HG02610 (cell line): ENCODE results near the gene RPL41.
A peak's percentile ranks its signal among the peaks of the same experiment; 100 is the strongest.
"Not testable (repeated sequence)": the region's sequence is repeated elsewhere in the genome, so short reads cannot be mapped to it uniquely, and the experiment has no call there.

Source experiments
- ATAC-seq: cut with Tn5 transposase; IDR thresholded peaks from one replicate; pipeline ENCODE4 v1.9.1; 2021; ENCODE audit warnings: mild to moderate bottlenecking, moderate library complexity; ENCODE audit not compliant: unreplicated experiment

Gene RPL41

DNA sequence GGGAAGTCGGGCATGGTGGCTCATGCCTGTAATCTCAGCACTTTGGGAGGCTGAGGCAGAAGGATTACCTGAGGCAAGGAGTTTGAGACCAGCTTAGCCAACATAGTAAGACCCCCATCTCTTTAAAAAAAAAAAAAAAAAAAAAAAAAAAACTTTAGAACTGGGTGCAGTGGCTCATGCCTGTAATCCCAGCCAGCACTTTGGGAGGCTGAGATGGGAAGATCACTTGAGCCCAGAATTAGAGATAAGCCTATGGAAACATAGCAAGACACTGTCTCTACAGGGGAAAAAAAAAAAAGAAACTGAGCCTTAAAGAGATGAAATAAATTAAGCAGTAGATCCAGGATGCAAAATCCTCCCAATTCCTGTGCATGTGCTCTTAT is 13.8 kb upstream of the RPL41 start:
- no peak for ATAC-seq

DNA sequence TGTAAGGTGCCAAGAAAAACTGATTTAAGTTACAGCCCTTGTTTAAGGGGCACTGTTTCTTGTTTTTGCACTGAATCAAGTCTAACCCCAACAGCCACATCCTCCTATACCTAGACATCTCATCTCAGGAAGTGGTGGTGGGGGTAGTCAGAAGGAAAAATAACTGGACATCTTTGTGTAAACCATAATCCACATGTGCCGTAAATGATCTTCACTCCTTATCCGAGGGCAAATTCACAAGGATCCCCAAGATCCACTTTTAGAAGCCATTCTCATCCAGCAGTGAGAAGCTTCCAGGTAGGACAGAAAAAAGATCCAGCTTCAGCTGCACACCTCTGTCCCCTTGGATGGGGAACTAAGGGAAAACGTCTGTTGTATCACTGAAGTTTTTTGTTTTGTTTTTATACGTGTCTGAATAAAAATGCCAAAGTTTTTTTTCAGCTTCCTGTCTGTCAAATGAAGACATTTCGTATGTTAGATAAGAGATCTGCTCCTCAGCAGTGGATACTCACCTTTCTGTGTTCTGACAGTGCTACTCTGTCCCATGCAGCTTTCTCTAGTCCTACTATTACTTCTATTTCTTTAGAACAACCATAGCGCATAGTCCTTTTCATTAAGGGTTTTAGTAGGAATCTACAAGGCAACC is 13.2 kb upstream of the RPL41 start:
- ATAC-seq = no peak

DNA sequence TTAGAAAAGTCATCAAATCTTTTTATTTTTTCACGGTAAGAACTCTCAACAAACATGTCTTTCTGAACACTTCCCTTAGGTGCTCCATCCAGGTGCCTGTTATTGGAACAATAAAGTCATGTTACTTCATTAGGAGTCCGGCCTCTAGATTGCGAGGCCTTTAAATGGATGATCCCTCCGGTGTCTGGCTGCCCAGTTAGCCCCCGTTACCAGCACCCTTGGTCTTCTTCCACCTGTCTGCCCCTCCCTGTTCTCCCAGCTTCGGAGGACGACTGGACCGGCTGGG is 12.7 kb upstream of the RPL41 start:
- no peak for ATAC-seq

DNA sequence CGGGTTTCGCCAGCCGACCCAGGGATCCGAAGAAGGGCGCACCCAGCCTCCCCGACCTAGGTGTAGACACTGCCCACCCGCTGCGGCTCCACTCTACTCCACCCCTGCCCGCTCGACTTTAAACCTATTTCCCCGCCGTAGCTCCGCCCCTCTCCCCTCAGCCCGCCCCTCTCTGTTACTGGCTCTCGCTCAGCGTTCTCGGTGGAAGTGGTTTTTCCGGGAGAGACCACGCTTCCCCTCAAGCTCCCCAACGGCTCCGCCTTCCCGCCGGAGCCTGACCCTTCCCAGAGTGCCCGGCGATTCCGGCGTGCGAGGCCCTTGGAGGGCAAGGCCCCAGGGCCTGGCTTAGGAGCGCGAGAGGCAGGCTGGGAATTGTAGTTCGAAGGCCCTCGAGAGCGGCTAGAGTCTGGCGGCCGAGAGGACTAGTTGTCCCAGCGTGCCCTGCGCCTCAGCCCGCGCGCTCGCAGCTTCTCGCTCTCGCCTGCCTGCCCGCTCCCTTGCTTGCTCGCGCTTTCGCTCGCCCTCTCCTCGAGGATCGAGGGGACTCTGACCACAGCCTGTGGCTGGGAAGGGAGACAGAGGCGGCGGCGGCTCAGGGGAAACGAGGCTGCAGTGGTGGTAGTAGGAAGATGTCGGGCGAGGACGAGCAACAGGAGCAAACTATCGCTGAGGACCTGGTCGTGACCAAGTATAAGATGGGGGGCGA is 12.2 kb upstream of the RPL41 start, which contains the start of gene PA2G4:
Gene PA2G4, plus strand, starts transcription at position 451 of the 706 bp plus-strand sequence. Its CDS starts 179 bp downstream, at position 630.
- ATAC-seq = peak; percentile 94

DNA sequence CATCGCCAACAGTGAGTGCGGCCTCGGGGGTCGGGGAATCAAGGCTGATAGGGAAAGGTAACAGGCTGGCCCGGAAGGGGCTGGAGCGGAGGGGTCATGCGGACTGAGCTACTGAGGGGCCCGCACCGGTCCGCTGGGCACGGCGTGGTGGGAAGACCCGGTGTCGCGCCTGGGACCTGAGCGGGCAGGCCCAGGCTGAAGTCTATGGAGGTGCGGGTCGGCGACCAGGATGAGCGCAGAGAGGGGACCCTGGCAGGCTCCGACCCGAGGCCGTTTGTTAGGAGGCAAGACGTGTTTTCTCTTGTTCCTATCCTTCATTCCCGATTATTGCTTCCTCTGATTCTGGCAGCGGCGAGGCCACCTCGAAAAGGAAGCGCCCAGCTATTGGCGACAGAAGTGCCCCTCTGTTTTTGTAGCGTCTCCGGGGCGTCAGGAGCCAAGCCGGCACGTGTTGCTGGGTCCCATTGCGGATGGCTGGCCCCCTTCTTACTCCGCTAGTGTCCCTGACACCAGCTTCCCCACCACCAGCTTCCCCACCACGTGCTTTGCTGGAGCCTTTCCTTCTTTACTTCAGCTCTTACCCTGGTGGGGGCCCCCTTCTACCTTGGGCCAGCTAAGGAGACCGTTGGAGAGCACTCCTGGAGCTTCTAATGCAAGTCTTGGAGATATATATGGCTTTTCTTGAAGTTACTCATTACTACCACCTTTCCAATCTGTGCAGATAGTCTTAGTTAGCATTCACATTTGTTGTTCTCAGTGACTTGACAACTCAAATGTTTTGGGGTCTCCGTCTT is 11.4 kb upstream of the RPL41 start:
- peak; percentile 9 for ATAC-seq

DNA sequence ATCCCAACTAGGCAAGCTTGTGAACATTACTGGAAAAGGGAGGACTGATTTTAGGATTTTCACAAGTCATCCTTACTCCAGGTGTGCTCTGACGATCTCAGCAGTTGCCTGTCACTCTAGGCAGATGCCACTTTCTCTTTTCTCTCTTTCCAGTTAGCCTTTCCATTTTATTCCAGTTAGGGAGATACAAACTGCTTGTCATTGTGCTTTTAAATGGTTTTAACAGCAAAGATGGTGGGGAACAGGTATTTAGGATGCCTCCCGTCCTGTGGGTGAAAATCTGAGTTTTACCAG is 10.9 kb upstream of the RPL41 start:
- ATAC-seq = no peak

DNA sequence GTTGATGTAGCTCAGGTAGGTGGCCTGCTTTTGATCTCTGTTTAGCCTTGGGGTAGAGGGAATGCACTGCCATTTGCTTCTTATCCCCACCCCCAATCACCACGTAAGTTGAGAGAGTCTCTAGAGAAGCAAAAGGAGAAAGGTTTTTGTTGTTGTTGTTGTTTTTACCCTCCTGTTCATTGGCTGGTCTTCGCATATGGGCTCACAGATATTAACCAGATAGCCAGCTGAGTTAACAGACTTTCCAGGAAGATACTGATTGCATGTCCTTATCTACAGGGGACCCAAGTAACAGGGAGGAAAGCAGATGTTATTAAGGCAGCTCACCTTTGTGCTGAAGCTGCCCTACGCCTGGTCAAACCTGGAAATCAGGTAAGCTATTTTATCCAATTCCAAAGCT is 9.2 kb upstream of the RPL41 start:
- no peak for ATAC-seq

DNA sequence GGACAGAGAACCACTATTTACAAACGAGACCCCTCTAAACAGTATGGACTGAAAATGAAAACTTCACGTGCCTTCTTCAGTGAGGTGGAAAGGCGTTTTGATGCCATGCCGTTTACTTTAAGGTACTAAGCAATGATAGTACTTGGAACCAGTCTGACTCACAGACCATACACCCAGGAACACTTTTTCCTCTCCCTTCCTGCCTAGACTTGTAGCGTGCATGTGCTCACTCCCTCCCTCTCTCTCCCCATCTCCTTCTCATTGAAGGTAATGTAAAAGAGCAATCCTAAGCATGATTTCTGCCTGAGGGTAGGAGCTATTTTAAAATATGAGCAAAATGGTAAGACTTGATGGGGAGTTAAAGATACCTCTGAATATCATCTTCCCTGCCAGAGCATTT is 5.9 kb upstream of the RPL41 start:
- ATAC-seq = no peak

DNA sequence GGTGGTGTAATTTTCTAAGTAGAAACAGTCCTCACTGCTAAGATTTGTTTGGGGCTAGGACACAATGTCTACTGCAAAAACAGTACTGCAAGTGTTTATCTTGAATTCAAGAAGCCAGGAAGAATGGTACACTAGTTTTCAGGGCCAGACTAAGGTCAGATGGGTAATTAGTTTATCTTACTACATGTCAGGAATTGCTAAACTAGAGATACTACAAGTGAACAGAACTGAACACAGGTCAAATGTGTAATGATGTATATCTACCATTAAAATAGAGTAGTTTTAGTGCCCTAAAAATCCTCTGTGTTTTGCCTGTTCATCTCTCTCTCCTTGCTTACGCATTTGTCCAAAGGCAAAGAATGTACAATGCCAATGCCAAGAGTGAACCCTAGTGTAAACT is 2.3 kb upstream of the RPL41 start:
- no peak for ATAC-seq

DNA sequence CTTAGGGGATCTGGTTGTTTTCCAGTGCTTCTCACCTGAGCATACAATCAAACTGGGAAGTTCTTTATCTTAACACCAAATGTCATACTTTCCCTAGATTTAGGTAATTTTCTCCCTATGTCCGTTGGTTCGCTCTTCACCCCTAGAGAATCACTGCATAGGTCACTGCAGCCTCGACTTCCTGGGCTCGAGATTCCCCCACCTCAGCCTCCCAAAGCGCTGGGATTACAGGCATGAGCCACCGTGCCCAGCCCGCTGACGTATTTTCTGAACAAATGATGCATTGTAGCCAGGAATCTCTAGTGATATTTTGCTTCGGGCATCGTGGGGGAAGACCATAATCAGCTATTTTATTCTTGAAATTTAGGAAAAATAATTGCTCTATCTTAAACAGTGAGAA is 1.1 kb upstream of the RPL41 start:
- no peak for ATAC-seq

DNA sequence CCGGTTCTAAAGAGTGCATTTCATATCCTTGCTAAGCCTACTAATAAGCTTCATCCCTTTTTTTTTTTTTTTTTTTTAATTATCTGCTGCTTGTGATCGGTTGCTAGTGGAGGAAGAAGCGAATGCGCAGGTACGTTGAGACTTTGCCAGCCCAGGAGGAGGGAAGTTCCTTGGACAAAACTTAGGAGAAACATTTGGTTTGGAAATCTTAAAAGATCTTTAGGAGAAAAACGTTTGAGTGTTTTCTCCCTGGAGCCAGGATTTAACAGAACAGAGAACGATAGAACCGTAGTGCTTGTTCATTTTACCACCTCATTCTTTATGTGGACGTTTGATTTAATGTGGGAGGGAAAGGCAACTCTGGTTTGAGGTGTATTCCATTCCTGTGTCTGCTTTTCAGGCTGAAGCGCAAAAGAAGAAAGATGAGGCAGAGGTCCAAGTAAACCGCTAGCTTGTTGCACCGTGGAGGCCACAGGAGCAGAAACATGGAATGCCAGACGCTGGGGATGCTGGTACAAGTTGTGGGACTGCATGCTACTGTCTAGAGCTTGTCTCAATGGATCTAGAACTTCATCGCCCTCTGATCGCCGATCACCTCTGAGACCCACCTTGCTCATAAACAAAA is 761 bp downstream of the RPL41 start:
- ATAC-seq = not testable (repeated sequence)

DNA sequence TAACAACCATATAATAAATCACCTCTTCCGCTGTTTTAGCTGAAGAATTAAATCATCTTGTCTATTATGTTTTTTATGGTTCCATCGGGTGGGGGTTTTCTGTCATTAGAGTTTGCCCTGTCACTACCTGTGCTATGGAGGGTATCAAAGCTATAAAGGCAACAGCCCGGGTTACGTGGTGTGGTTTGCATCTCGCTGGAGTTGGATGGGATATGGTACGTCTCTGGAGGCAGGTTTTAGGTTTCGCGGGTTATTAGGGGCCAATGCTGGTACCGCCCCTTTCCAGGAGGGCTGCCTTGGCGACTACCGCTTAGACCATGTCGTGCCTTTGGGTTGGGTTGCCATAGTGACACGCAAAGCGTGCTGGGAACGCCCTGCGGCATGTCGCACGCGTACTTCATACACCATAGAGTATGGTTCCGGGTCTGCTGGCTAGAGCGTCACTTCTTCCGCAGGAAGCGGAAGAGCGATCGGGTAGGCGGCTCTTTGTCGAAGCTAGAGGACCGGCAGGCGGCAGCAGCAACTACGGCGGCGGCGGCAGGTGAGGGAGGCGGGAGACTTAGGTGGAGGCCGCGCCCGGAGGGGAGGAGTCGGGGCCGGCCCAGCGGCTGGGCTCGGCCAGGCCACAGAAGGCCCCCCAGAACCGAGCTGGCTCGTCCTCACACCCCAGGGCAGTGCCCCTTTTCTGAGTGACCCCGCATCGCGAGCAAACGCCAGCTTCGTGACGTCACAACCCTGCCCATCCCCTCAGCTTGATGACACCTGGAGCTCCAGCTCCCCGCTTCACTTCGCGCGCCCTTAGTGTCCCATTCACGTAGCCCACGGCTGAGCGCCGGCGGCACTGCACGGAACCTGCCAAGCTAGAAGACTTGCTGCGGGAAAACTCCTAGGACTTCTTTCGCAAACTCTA is 1.6 kb downstream of the RPL41 start, which contains the start of gene ZC3H10:
Gene ZC3H10, plus strand, starts transcription at position 489 of the 910 bp plus-strand sequence. CDS start 2,297 bp downstream, outside the sequence.
- ATAC-seq = peak; percentile 79

DNA sequence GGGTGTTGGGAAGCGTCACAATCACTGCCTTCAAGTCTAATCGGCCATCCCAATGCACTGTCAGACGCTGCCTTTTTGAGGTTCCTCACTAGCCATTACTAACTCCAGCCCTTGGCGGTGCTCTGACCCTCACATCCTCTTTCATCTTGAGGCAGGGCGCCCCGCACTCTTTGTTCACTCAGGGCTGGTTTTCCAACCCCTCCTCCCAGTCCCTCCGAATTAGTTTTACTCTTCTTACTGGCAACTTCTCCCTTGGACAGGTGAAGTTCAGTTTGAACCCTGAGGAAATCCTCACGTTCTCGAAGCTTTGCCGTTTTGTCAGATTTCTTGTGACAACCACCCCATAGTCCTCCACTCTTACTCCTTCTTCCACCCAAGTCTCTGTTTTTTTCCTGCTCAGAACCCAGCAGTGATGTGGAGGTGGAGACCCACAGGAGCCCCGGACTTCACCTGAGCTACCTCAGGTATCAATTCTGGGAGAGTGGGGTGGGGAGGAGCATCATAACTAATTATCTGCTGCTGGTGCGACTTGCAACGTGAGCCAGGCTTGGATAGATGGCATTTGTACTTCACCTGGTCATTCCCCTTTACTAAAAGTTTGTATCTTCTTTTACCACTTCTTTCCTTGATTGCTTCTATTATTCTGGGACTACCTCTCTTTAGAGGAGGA is 2.4 kb downstream of the RPL41 start:
- ATAC-seq = peak; percentile 2

DNA sequence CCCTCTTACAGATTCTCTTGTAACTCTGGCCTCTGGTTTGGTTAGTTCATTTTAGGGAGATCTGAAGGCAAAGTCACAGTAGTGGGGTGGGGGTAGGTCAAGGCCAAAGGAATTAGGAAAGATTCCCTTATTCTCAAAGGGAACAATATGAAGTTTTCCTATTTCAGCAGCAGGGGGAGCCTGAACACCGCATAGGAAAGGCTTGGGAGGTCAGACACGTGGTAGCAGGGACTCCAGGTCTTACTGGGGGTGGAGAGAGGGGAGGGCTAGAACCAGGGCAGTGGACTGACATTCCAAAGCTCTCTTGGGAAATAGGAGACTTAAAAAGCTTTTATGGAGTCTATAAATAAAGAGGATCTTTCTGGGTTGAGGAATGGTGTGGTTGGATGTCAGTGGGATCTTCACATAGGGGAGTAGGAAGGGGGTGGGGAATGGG is 2.9 kb downstream of the RPL41 start:
- no peak for ATAC-seq

DNA sequence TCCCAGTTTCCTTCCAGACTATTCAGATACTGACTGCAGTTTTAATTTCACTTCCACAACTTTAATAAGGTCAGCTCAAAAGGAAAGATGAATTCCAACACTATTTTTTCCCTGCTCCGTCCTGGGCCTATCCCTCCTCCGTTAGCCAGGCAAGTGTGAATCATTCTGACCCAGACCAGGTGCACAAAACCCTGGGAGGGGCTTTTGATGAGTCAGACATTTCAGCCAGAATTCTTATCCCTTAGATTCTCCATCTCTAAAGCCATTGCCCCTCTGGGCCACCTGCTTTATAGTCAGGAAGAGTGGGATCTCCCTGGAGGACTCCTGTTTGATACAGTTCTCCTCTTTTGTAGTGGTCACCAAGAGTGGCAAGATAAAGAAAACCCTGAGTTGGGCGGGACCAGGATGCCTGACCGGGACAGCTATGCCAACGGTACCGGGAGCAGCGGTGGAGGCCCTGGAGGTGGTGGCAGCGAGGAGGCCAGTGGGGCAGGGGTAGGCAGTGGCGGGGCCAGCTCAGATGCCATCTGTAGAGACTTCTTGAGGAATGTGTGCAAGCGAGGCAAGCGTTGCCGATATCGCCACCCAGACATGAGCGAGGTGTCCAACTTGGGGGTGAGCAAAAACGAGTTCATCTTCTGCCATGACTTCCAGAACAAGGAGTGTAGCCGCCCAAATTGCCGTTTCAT is 3.9 kb downstream of the RPL41 start:
- no peak for ATAC-seq

DNA sequence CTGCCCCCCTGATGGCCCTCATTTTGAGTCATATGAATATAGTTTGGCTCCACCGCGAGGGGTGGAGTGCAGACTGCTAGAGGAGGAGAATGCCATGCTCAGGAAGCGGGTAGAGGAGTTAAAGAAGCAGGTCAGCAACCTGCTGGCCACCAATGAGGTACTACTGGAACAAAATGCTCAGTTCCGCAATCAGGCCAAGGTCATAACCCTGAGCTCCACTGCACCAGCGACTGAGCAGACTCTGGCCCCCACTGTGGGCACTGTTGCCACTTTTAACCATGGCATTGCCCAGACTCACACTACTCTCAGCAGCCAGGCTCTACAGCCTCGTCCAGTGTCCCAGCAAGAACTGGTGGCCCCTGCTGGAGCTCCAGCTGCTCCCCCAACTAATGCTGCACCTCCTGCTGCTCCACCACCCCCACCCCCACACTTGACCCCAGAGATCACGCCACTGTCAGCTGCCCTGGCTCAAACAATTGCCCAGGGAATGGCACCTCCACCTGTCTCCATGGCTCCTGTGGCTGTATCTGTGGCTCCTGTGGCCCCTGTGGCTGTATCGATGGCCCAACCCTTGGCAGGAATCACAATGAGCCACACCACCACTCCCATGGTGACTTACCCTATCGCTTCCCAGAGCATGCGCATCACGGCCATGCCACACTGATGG is 4.9 kb downstream of the RPL41 start:
- ATAC-seq = no peak

DNA sequence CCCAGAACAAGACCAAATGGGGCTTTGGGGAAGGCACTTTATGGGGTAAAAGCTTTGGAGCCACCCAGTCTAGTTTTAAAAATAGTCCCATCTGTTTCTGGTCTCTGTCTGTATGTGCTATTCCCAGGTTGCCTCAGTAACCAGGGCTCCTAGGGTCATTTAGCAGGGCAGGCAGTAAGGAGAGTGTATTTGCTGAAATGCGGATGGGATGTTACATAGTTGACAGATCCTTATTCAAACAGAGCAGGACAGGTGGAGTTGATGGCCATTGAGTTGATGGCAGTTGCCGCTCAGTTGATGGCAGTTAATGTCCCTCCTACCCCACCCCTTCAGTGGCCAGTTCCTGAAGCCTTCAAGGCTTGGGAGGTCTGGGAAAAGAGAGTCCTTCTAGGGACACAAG is 6.2 kb downstream of the RPL41 start:
- no peak for ATAC-seq

DNA sequence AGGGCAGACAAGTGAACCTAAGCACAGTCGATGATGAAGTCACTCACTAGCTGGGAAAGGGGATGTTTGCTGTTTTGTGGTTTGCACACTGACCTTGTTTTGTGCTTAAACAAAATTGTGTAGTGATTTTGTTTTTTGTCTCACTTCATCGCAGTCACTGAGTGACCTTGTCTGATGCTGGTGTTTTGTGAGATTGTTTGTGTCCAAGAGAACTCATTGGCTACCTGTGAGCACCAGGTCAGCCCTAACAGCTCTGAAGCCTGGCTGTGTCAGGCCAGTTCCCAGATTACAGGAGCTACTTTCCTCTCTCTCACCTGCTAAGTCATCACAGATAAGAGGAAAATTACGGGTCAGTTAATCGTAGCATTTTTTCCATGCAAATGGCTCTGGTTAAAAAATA is 7.7 kb downstream of the RPL41 start:
- ATAC-seq = no peak

DNA sequence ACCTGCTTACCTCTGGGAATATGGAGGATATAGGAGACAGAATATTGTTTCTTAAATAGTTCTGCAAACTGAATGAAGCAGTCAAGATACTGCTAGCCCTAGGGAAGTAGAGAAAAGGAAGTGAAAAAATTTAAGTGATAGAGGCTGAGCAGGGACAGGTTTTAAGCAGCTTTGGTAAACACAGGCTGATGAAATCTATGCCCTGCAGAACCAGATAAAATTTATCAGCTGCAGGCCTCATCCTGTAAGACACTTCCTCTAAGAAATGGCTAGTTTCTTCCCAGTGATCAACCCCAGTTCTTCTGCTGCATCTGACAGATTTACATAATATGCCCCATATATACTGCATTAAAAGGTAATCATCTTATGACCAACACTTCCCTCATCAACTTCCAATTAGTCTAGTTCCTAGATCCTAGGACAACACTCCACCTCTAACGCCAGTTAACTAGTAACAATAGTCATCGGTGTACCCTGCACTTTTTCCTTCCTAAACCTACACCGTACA is 10.4 kb downstream of the RPL41 start:
- no peak for ATAC-seq
